T-cell (primary cell): ENCODE results near the gene CNNM1. TPM values are rescaled to one million over a fixed set of nuclear protein-coding genes. Genes with fewer than 3 reads are reported as not detected.

ENCODE experiments used
- ATAC-seq, 4 experiments: fragments of 200-7000 bp in 3 of 4; fragments of 150-1000 bp in 1 of 4; cut with Tn5 transposase; replicated peaks in 1 of 4; 1 replicate in 3 of 4; 2 replicates in 1 of 4; pipeline ENCODE4 v1.10.0; 2021; ENCODE audit warnings: moderate library complexity in 3 of 4, mild to moderate bottlenecking in 2 of 4, moderate number of reproducible peaks in 1 of 4
- CTCF ChIA-PET, 2 donors: fragments of 300-600 bp; sonication (Branson Sonifier 250); formaldehyde crosslinking; loops; one replicate each; lab custom pipeline; 2022; ENCODE audit warnings: antibody characterized with exemption in 2 of 2; lab: Charles Lee
- POLR2A ChIA-PET, 2 donors: fragments of 300-600 bp; sonication (Branson Sonifier 250); formaldehyde crosslinking; loops; one replicate each; lab custom pipeline; 2022; ENCODE audit warnings: antibody characterized with exemption in 2 of 2; lab: Charles Lee
- DNase-seq, 35 experiments: peaks; one replicate each; pipeline versions ENCODE4 v3.0.0 to v3.0.0-alpha.2; 2013 to 2023
- H3K27ac ChIP-seq: one replicate; pipeline ENCODE4 v1.5.1; 2013; ENCODE audit warnings: low read length
- H3K27me3 ChIP-seq, 2 experiments: replicated peaks in 1 of 2; 1 replicate in 1 of 2; 2 replicates in 1 of 2; pipeline versions ENCODE4 v1.6.1 to v1.7.0; 2013; ENCODE audit warnings: low read length in 1 of 2, mixed read lengths in 1 of 2; ENCODE audit not compliant: control insufficient read depth in 2 of 2, insufficient read depth in 2 of 2; ENCODE audit errors: extremely low read depth in 1 of 2
- H3K36me3 ChIP-seq, 2 donors: 1 replicate in 1 of 2; 2 replicates in 1 of 2; pipeline versions ENCODE4 v1.6.1 to v1.7.0; 2013; ENCODE audit warnings: low read length in 1 of 2; ENCODE audit not compliant: control insufficient read depth in 2 of 2, insufficient read depth in 1 of 2; ENCODE audit errors: extremely low read depth in 1 of 2
- H3K4me1 ChIP-seq, 2 experiments: 1 replicate in 1 of 2; 2 replicates in 1 of 2; pipeline versions ENCODE4 v1.6.1 to v1.7.0; 2013; ENCODE audit warnings: low read length in 2 of 2, mixed read lengths in 1 of 2; ENCODE audit not compliant: insufficient read depth in 2 of 2, control insufficient read depth in 1 of 2; ENCODE audit errors: extremely low read depth in 1 of 2
- H3K4me3 ChIP-seq, 2 donors: 1 replicate in 1 of 2; 2 replicates in 1 of 2; pipeline versions ENCODE4 v1.5.1 to v1.7.0; 2013; ENCODE audit warnings: mild to moderate bottlenecking in 2 of 2, low read length in 1 of 2, moderate library complexity in 1 of 2; ENCODE audit not compliant: control insufficient read depth in 1 of 2; ENCODE audit errors: extremely low read depth in 1 of 2
- H3K9me3 ChIP-seq: 2 replicates; pipeline ENCODE4 v1.7.0; 2013
- H3K27ac Mint-ChIP-seq, 2 donors: one replicate each; pipeline ENCODE4 v1.8.0; 2020 to 2021; ENCODE audit warnings: mild to moderate bottlenecking in 2 of 2, mixed read lengths in 2 of 2
- H3K27me3 Mint-ChIP-seq, 2 donors: one replicate each; pipeline ENCODE4 v1.8.0; 2021 to 2022; ENCODE audit warnings: mixed read lengths in 2 of 2
- H3K36me3 Mint-ChIP-seq: one replicate; pipeline ENCODE4 v1.8.0; 2021; ENCODE audit warnings: mixed read lengths
- H3K4me1 Mint-ChIP-seq, 3 donors: one replicate each; pipeline ENCODE4 v1.8.0; 2020 to 2022; ENCODE audit warnings: mixed read lengths in 3 of 3, mild to moderate bottlenecking in 1 of 3
- H3K4me3 Mint-ChIP-seq, 3 donors: one replicate each; pipeline ENCODE4 v1.8.0; 2020 to 2022; ENCODE audit warnings: mild to moderate bottlenecking in 3 of 3, mixed read lengths in 3 of 3, moderate library complexity in 3 of 3
- H3K9me3 Mint-ChIP-seq, 3 donors: one replicate each; pipeline ENCODE4 v1.8.0; 2020 to 2022; ENCODE audit warnings: mixed read lengths in 3 of 3
- WGBS: methylation state at CpG from one replicate; pipeline ENCODE4 v1.1.5; 2013; ENCODE audit warnings: missing lambda C conversion rate; ENCODE audit not compliant: insufficient coverage; 5-methylcytosine and 5-hydroxymethylcytosine counted together
- total RNA-seq, 35 experiments: library from RNA in 6 of 35; stranded (reverse) in 6 of 35; fragments of 120-200 nt in 1 of 35; gene quantifications; one replicate each; pipeline versions ENCODE4 v1.2.1 to v1.2.4 and lab custom pipeline; 2013 to 2026

CNNM1 gene
- total RNA-seq, 5 donors from 2014 or later (not counting 1 experiment from before 2014, with no cell fraction given), result 0.25 to 1.2 (median 0.36) TPM

- Mint-ChIP-seq H3K4me1 (peaks cover 2 to 10% (median 9%) of the 10 kb centered on the region in 3 donors), H3K27me3 (no peaks in the 10 kb centered on the region), H3K27ac (no peak overlapping the region), H3K9me3 (no peaks in the 10 kb centered on the region), H3K4me3 (no peak overlapping the region), H3K36me3 (peaks cover 65% of the 10 kb centered on the region)
- no peaks in the 10 kb centered on the region for H3K4me1 ChIP-seq
- CTCF ChIA-PET, result interaction anchor here (1.2 to 1.3 kb wide), 2 partner anchors 10 to 16 kb away, joined by 3 to 5 read pairs; partner anchors contain the start of gene GOT1 (in 1 of the 2)
- H3K9me3 ChIP-seq, result no peaks in the 10 kb centered on the region
- WGBS, result 100% methylated on average over 2 of the region's 2 CpGs
- no peak overlapping the region for H3K4me3 ChIP-seq
- POLR2A ChIA-PET, result interaction anchor here in 1 of 2 donors (0.5 kb wide), 1 partner anchor 44 kb away, joined by 3 read pairs; no protein-coding TSS in a partner anchor
- H3K27ac ChIP-seq, result no peak overlapping the region
- peaks cover 0 to 18% of the 10 kb centered on the region in 2 donors for H3K36me3 ChIP-seq
- no peaks in the 10 kb centered on the region for H3K27me3 ChIP-seq
- ATAC-seq, result no peak
- DNase-seq, result no peak
These were observed 90.5 kb downstream of the CNNM1 start for GRCh38 chr10:99419688-99420087.

- DNase-seq, result no peak
- no peak overlapping the region for H3K27ac Mint-ChIP-seq
- H3K4me1 Mint-ChIP-seq, result peaks cover 0 to 10% (median 2%) of the 10 kb centered on the region in 3 donors
- Histone ChIP-seq H3K4me1 (no peaks in the 10 kb centered on the region), H3K36me3 (peaks cover 0 to 23% of the 10 kb centered on the region in 2 donors), H3K27me3 (no peaks in the 10 kb centered on the region), H3K9me3 (no peaks in the 10 kb centered on the region), H3K27ac (no peak overlapping the region), H3K4me3 (no peak overlapping the region)
- ChIA-PET POLR2A (no interaction called here), CTCF (no interaction called here)
- WGBS, result 95% methylated on average over 2 of the region's 3 CpGs
- no peak overlapping the region for H3K4me3 Mint-ChIP-seq
- peaks cover 63% of the 10 kb centered on the region for H3K36me3 Mint-ChIP-seq
- H3K9me3 Mint-ChIP-seq, result no peaks in the 10 kb centered on the region
- H3K27me3 Mint-ChIP-seq, result no peaks in the 10 kb centered on the region
- no peak for ATAC-seq
These were observed 92.1 kb downstream of the CNNM1 start for GRCh38 chr10:99421233-99421739.

DNA sequence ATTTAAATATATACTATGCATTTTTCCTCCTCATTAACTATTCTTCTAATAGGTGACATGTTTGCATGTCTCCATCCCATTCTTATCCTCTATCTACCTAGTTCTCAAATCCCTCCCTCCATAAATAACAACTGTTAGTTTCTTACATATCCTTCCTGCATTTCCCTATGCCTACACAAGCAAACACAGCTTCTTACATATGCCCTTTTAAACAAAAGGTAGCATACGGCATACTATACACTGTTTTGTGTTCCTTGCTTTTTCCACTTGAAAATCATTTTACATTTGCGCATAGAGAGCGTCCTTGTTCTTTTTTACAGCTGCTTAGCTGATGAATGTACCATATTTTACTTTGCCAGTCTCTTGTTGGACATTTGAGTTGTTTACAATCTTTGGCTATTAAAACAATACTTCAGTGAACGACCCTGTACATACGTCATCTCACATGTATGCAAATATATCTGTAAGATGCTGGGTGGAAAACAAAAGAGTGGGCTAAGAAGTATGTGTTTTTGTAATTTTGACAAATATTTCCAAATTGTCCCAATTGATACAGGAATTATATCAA is 93.5 kb downstream of the CNNM1 start:
- ChIA-PET POLR2A (no interaction called here), CTCF (interaction anchor here in 1 of 2 donors (0.6 kb wide), 1 partner anchor 8 kb away, joined by 3 read pairs; no protein-coding TSS in a partner anchor)

DNA sequence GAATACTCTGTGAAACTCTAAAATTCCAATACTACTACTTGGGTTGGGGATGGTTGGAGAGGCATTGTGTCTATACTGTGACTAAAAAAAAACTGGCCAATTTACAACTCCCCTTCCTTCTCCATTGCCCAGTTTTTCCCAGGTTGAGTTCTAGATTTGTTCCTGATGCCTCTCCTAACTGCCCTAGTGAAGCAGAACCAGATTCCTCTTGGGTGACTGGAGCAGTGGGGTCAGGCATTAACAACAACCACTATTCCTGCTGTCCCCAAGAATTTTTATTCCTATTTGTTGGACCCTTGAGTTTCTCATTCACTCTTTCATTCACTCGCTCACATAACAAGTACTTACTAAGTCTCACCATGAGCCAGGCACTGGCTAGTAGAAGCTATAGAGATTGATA is 95.5 kb downstream of the CNNM1 start:
- H3K4me3 Mint-ChIP-seq, result no peak overlapping the region
- H3K4me1 ChIP-seq, result peaks cover 2 to 4% of the 10 kb centered on the region in 2 experiments
- no peaks in the 10 kb centered on the region for H3K9me3 ChIP-seq
- no peak overlapping the region for H3K27ac ChIP-seq
- H3K27me3 ChIP-seq, result no peaks in the 10 kb centered on the region
- DNase-seq (no peak), ATAC-seq (no peak)
- H3K27ac Mint-ChIP-seq, result no peak overlapping the region
- CTCF ChIA-PET, result interaction anchor here (0.5 to 1.4 kb wide), 3 partner anchors 11 to 1482 kb away, joined by 5 to 7 read pairs (median 6); no protein-coding TSS in a partner anchor
- no peaks in the 10 kb centered on the region for H3K27me3 Mint-ChIP-seq
- H3K4me1 Mint-ChIP-seq, result peaks cover 9 to 15% (median 14%) of the 10 kb centered on the region in 3 donors
- H3K4me3 ChIP-seq, result no peak overlapping the region
- POLR2A ChIA-PET, result no interaction called here
- H3K36me3 ChIP-seq, result peaks cover 0 to 14% of the 10 kb centered on the region in 2 donors
- no peaks in the 10 kb centered on the region for H3K9me3 Mint-ChIP-seq
- peaks cover 37% of the 10 kb centered on the region for H3K36me3 Mint-ChIP-seq
- no CpG with 5 or more reads among the region's 1 CpG for WGBS

More for the DNA sequence above, 93.5 kb downstream of the CNNM1 start:
- Histone ChIP-seq H3K27ac (no peak overlapping the region), H3K36me3 (peaks cover 0 to 23% of the 10 kb centered on the region in 2 donors), H3K27me3 (no peaks in the 10 kb centered on the region), H3K4me3 (no peak overlapping the region), H3K9me3 (no peaks in the 10 kb centered on the region), H3K4me1 (no peaks in the 10 kb centered on the region)
- no CpG with 5 or more reads among the region's 5 CpGs for WGBS
- Mint-ChIP-seq H3K4me1 (peaks cover 0 to 10% (median 1%) of the 10 kb centered on the region in 3 donors), H3K27me3 (no peaks in the 10 kb centered on the region), H3K4me3 (no peak overlapping the region), H3K36me3 (peaks cover 56% of the 10 kb centered on the region), H3K27ac (no peak overlapping the region), H3K9me3 (no peaks in the 10 kb centered on the region)
- ATAC-seq, result no peak
- DNase-seq, result no peak

- ChIA-PET POLR2A (no interaction called here), CTCF (interaction anchor here (1.0 to 1.4 kb wide), 2 partner anchors 10 to 11 kb away, joined by 4 to 6 read pairs; no protein-coding TSS in a partner anchor)
- peaks cover 7 to 9% of the 10 kb centered on the region in 2 experiments for H3K4me1 ChIP-seq
- H3K36me3 Mint-ChIP-seq, result peaks cover 31% of the 10 kb centered on the region
- no peak overlapping the region for H3K27ac ChIP-seq
- H3K4me1 Mint-ChIP-seq, result peaks cover 13 to 19% (median 17%) of the 10 kb centered on the region in 3 donors
- no peak for ATAC-seq
- no CpG with 5 or more reads among the region's 1 CpG for WGBS
- no peaks in the 10 kb centered on the region for H3K27me3 ChIP-seq
- H3K36me3 ChIP-seq, result peaks cover 0 to 12% of the 10 kb centered on the region in 2 donors
- no peaks in the 10 kb centered on the region for H3K9me3 Mint-ChIP-seq
- H3K9me3 ChIP-seq, result no peaks in the 10 kb centered on the region
- no peak overlapping the region for H3K4me3 ChIP-seq
- no peak for DNase-seq
- H3K4me3 Mint-ChIP-seq, result no peak overlapping the region
- H3K27ac Mint-ChIP-seq, result no peak overlapping the region
- no peaks in the 10 kb centered on the region for H3K27me3 Mint-ChIP-seq
These were observed 96.0 kb downstream of the CNNM1 start for GRCh38 chr10:99425204-99425603.

DNA sequence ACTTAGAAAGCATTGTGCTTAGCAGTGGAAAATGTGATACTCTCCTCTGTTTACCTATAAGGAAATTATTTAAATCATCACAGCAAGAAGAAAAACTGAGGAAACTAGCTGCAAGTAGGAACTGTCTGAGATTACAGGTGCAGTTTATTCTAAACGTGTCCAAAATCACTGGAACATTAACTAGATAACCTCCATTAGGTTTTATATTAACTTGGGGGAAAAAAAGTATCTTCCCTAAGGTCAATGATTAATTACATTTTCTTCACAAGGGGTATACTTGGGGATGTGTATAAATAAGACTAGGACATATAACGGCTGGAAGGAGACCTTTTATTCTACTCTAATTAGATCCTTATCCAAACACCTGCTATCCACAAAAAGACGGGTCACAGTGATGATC is 97.5 kb downstream of the CNNM1 start:
- ATAC-seq (no peak), DNase-seq (no peak)
- Mint-ChIP-seq H3K27me3 (no peaks in the 10 kb centered on the region), H3K4me1 (peaks cover 24 to 29% (median 26%) of the 10 kb centered on the region in 3 donors), H3K36me3 (peaks cover 22% of the 10 kb centered on the region), H3K4me3 (no peak overlapping the region), H3K27ac (no peak overlapping the region), H3K9me3 (no peaks in the 10 kb centered on the region)
- CTCF ChIA-PET, result interaction anchor here (1.0 kb wide), 2 partner anchors 9 to 276 kb away, joined by 3 to 4 read pairs; no protein-coding TSS in a partner anchor
- no peaks in the 10 kb centered on the region for H3K9me3 ChIP-seq
- H3K27me3 ChIP-seq, result no peaks in the 10 kb centered on the region
- no peak overlapping the region for H3K4me3 ChIP-seq
- no peak overlapping the region for H3K27ac ChIP-seq
- H3K36me3 ChIP-seq, result peaks cover 0 to 5% of the 10 kb centered on the region in 2 donors
- peaks cover 10 to 18% of the 10 kb centered on the region in 2 experiments for H3K4me1 ChIP-seq
- whole genome bisulfite sequencing, result no CpG with 5 or more reads among the region's 3 CpGs
- POLR2A ChIA-PET, result no interaction called here
